SU-DHL-6 (cell line): Measurements from ENCODE around the gene NTM.

Source experiments
- EZH2phosphoT487 ChIP-seq: fragments of 200-600 bp; sonication (generic), shearing (Covaris generic); conservative IDR thresholded peaks from 2 replicates; pipeline ENCODE4 v1.6.1; 2018; ENCODE audit warnings: mild to moderate bottlenecking, antibody characterized with exemption, low read length, moderate library complexity, mixed read lengths
- TF ChIP-seq, protein P1 (sequence below): fragments of 200-600 bp; sonication (generic); IDR thresholded peaks from one replicate; pipeline ENCODE4 v1.5.1; 2017; ENCODE audit warnings: antibody characterized with exemption, mild to moderate bottlenecking, low read length, moderate library complexity; ENCODE audit not compliant: insufficient read depth, poor library complexity, severe bottlenecking

- TF ChIP-seq, protein P1, sequence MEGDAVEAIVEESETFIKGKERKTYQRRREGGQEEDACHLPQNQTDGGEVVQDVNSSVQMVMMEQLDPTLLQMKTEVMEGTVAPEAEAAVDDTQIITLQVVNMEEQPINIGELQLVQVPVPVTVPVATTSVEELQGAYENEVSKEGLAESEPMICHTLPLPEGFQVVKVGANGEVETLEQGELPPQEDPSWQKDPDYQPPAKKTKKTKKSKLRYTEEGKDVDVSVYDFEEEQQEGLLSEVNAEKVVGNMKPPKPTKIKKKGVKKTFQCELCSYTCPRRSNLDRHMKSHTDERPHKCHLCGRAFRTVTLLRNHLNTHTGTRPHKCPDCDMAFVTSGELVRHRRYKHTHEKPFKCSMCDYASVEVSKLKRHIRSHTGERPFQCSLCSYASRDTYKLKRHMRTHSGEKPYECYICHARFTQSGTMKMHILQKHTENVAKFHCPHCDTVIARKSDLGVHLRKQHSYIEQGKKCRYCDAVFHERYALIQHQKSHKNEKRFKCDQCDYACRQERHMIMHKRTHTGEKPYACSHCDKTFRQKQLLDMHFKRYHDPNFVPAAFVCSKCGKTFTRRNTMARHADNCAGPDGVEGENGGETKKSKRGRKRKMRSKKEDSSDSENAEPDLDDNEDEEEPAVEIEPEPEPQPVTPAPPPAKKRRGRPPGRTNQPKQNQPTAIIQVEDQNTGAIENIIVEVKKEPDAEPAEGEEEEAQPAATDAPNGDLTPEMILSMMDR, result no peak
- no peak for TF ChIP-seq EZH2phosphoT487
Measured at GRCh38 chr11:132251061-132251460, 880.6 kb downstream of the NTM start.
